Renal cortex interstitium (tissue), 11 donors: ENCODE data around the gene LMOD2. TPM values are rescaled to one million over a fixed set of nuclear protein-coding genes. Genes with fewer than 3 reads are reported as not detected.

Source experiments
- DNase-seq, 11 donors: peaks; one replicate each; pipeline ENCODE4 v3.0.0-alpha.2; 2013; ENCODE audit warnings: low read depth in 9 of 11, low spot score in 4 of 11; ENCODE audit errors: extremely low read depth in 1 of 11
- polyA plus RNA-seq, 3 donors: library from polyadenylated mRNA; unstranded; fragments of 120-200 nt; gene quantifications; one replicate each; pipeline ENCODE4 v1.2.1, GENCODE V29; 2013; ENCODE audit not compliant: insufficient read length in 3 of 3

The LMOD2 gene
- polyA plus RNA-seq, 3 donors: 0.06 TPM; not detected in 2

DNA sequence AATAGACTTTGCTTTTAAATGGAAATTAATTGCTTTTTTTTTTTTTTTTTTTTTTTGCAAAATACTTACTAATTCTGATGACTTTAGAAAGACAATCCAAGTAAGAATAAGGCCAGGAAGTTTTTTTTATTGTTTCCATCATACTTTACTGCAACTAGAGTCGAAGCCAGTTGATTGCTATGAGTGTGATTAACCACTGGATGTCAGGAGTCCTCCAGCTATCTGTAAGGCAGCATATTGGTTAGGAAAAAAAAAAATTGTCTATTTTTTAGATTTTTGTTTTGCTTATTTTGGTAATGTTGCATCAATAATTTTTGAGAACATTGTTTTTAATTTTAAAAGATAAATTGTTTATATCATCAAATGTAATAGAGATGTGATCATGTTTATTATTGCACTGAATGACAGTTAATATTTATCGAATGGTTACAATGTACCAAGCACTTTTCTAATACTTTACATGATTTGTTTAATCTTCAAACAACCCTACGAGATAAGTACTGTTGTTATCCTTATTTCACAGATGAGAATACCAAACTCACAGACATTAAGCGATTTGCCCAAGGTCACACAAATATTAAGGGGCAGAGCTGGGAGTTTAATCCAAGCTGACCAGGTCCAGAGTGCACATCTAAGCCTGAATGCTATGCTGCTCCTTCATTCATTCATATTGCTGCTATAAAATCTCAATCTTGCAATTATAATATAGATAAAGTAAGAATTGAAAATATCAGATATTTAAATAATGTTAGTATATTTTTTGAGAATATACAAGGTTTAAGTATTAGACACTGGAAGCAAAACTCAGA lies 19.9 kb upstream of the LMOD2 start:
- DNase-seq: peak in 1 of 11 donors; percentile 18

DNA sequence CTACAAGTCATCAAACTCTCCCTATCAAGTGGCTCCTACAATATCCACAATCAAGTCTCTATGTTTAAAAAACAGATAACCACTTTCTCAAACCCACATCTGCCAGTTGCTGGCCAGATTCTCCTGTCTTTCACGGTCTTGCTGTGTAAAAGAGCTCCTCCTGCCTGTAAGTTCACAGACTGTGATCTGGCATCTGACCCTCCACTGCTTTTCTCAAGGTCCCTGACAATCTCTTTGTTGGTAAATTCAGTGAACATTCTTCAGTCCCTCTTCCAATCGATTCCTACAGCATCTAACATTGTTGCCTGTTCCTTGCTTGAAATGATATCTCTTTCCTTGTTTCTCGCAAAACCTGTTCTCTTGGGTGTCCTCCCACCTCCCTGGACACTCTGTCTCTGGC lies 18.5 kb upstream of the LMOD2 start:
- DNase-seq: no peak

DNA sequence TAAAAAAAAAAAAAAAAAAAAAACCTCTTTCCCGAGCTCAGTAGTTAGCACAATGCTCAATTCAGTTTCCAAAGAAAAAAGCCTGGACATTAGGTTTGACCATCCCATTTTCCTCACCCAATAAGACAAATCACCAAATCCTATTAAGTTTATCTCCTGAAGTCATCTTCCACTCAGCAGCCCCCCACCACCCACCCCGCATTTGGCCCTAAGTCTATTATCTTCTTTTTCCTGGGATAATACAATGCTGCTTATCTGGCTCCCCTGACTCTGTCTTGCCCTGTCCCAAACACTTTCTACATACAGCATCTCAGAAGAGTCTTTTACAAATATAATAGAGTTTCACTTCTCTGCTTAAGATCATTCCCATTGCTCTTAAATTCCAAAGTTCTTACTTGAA lies 17.8 kb upstream of the LMOD2 start:
- no peak for DNase-seq

DNA sequence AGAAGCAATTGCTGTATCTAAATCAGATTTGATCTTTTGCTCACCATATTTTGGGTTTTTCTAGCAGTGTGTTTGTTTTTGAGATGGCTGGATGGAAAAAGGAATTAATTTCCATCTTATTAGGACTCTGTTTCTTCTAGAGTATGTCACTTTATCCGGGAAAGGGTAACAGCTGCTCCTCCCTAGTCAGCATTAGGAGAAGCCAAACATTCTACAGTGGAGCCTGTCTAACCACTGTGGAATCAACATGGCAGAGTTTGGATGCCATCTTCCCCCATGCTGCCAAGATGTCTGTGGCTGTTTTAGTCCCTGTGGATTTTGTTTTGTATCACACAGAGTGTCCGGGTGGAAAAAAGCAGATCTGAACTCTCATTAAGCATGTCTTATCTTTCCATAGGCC lies 16.0 kb upstream of the LMOD2 start:
- no peak for DNase-seq

DNA sequence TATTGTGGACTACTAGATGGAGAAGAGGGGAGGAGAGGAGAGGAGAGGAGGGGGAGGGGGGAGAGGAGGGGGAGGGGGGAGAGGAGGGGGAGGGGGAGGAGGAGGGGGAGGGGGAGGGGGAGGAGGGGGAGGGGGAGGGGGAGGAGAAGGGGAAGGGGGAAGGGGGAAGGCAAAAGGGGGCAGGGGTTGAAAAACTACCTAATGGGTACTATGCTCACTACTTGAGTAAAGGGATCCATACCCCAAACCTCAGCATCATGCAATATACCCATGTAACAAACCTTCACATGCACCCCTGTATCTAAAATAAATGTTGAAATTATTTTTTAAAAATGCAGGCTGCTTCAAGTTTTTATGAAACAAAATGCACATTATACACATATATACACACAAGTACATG lies 15.1 kb upstream of the LMOD2 start:
- DNase-seq: no peak

DNA sequence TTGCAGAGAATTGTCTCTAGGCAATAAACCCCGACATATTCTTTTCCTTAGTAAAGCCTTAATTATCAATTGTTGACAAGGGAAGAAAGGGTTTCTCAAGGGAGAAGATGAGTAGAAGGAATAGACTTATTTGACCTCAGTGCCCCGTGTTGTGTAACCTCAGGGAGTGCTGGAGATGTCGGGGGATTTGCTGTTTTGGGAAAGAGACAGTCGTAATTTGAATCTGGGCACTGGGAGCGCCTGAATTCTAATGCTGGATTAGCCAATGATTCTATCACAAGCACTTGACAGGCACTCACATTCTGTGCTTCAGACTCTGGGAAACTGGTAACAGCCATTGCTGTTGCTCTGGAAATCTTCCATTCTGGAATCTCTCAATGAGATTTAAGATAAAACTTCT lies 13.8 kb upstream of the LMOD2 start:
- DNase-seq: no peak

DNA sequence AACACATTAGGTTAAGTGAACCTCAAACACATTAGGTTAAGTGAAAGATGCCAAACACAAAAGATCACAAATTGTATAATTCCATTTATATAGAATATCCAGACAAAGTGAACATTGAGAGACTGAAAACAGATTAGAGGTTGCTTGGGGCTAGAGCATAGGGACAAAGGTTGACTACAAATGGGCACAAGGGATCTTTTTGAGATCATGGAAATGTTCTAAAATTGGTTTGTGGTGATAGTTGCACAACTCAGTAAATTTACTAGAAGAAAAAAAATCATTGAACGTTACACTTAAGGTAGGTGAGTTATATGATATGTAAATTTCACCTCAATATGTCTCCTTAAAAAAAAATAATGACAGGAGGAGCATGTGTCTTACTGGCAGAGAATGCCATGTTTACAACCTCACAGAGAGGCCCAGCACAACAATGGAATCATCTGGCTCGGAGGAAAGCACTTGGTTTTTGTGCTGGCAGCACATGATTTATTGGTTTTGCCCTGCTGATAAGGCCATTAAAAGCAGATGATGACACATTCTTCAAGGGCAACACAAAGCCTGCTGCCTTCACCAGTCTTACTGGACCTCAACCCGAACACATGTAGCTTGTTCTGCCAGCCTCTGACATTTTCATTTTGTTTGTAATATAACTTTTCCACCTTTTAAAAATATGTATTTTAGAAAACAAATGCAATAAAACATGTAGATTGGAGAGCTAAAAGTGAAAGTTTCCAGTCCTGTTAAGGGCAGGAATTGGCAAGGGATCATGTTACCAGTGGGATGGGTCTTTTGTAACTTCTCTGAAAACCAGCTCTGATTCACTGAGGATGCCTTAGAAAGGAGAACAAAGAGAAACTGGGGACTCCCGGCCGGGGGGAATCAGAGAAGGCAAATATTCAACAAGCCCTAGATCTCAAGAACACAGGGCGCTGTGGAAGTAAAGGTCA lies 11.9 kb upstream of the LMOD2 start:
- peak in 8 of 11 donors; percentile 9 to 52 (median 28) for DNase-seq

DNA sequence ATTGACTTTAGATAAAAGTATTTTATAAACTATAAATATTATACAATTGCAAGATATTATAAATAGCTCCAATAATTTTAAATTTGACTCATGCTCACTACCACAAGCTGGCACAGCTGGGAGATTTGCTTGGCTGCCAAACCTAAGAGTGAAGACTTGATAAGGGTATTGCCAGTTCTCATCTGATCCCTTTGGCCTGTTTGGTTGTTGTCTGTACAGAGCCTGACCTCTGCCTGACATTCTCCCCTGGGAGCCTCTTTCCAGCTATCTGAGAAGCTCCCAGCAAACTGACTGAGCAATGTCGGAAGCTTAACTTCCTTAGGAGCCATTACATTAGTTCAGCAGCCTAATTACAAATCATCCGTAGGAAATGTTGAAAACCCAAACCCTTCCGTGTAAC lies 10.2 kb upstream of the LMOD2 start:
- DNase-seq: no peak

DNA sequence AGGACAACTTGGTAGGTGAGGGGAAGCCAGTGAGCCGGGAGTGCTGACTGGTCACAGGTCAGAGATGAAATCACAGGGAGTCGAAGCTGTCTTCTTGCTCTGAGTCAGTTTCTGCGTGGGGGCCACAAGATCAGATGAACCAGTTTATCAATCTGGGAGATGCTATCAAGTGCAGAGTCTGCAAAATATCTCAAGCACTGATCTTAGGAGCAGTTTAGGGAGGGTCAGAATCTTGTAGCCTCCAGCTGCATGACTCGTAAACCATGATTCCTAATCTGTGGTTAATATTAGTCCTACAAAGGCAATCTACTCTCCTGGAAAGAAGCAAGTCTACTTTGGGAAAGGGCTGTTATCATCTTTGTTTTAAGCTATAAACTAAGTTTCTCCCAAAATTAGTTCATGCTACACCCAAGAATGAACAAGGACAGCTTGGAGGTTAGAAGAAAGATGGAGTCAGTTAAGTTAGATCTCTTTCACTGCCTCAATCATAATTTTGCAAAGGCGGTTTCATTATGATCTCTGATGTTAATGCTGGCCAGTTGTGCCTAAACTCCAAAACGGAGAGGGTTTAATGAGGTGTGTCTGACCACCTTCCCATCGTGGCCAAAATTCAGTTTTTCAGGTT lies 8.4 kb upstream of the LMOD2 start:
- no peak for DNase-seq

DNA sequence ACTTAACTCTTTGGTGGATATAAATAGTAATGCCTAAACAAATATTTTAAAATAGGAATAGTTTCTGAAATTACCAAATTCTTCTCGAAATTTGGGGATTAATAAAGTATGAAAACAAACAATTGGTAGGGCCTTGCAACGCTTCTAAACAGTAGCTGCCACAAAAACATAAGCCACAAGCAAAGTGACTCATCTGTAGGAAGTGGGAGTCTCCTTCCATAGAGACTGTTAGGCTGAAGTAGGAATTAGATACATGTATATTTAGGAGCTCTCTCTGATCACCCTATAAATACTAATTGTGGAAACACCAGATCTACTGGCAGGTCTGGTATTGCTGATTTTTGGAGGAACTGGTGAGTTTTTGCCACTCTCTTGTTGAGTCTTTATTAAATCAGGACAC lies 5.7 kb upstream of the LMOD2 start:
- DNase-seq: no peak

DNA sequence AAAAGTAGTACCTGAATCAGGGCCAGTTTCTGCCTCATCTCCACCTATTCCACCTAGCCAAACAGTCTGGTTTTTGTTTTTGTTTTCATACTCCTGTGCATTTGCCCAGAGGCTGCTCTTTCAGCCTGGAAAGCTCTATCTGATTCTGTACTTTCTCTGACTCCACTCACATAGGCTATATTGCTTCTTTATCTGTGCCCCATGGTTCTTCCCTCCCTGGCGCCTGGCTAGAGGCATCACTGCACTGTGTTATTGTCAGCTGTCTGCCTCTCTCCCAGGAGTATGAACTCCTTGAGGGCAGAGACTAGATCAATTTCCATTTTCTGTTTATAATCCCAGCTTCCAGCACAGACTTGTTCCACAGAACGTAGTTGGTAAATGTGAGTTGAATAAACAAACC lies 5.1 kb upstream of the LMOD2 start:
- DNase-seq: no peak

DNA sequence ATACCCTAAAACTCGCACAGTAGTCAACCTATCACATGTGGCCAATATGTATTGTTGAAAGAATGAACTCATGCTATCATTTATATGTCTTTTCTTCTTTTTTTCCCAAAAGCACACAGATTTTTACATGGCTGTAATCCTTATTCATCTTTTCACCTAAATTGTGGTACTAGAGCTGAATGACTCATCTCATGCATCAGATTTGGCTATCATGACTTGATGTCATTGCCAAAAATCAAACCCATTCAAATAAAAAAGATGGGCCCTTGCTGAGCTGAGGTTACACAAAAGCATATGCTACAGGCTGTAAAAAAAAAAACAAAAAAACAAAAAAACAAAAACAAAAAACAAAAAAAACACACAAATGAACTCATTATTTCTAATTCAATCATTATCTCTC lies 3.3 kb upstream of the LMOD2 start:
- no peak for DNase-seq

DNA sequence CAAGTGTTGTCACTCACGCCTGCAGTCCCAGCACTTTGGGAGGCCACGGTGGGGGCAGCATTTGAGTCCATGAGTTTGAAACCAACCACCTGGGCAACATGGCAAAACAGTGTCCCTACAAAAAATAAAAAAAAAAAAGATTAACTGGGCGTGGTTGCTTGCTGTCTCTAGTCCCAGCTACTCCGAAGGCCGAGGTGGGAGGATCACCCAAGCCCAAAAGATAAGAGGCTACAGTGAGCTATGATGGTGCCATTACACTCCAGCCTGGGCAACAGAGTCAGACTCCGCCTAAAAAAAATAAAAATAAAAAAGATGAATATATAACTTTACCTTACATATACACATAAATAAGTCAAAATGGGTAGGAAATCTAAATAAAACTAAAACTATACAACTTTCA lies 2.5 kb upstream of the LMOD2 start:
- no peak for DNase-seq

DNA sequence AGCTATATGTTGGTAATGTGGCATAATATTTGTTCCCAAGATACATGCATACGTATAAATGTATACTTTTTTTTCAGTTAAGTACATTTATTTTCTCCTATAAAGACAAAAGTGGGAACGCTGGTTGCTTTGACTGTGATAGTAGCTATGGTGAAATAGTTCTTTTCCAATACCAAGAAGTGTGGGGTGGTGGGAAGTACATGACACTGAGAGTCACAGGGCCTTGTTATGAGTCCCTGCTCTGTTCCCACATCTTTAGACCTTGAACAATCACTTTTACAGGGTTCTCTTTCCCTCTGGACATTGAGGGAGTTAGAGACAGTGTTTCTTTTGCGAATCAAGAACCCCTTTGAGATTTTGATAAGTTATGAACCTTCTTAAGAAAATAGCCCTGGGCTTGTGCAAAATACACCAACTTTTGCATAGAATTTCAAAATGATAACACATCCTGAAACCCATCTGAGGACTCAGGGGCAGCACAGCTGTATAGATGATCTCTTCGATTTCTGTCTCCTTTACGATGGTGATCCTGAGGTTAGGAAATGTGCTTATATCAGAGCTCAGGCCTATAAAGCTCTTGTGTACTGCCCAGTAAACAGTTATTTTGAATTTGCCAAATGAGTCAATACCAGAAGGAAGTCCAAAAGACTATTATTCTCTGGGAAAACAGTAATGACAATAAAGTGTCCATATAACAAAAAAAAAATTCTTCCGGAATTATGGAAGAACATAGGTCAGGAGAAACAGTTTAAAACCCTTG lies 1.1 kb downstream of the LMOD2 start:
- no peak for DNase-seq

DNA sequence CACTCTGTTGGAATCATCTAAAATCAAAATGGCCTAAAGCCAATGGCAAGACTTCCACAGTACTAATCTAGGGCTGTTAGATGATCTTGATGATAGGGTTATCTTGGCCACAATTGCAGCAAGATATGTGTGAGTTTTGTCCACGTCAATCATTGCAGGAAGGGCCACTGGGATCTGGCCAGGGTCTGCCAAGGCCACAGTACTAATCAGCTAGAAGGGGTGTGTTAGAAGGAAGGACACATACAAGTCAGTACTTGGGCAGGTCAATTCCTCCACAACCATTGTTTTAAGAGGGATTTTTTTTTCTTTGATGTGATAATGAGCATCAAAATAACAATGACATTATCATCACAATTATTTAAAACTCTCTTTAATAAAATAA lies 1.6 kb downstream of the LMOD2 start:
- DNase-seq: no peak

DNA sequence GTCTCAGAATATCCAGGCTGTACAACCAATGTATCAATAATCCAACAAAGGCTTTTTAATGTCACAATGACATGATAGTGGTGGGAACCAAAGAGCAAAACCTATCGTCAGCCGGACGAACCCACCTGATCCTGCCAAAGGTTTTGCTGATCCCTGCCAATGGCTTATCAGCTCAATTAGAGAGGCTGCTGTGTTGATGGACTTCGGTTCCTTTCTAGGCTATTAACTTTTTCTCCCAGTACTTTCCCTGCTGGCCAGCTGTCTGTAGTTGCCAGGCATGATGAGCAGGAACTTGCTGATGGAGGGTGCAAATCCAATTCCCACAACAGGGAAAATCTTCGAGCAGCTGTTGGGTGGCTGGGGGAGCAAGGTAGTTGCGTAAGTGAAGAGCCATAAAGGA lies 2.4 kb downstream of the LMOD2 start:
- DNase-seq: no peak

DNA sequence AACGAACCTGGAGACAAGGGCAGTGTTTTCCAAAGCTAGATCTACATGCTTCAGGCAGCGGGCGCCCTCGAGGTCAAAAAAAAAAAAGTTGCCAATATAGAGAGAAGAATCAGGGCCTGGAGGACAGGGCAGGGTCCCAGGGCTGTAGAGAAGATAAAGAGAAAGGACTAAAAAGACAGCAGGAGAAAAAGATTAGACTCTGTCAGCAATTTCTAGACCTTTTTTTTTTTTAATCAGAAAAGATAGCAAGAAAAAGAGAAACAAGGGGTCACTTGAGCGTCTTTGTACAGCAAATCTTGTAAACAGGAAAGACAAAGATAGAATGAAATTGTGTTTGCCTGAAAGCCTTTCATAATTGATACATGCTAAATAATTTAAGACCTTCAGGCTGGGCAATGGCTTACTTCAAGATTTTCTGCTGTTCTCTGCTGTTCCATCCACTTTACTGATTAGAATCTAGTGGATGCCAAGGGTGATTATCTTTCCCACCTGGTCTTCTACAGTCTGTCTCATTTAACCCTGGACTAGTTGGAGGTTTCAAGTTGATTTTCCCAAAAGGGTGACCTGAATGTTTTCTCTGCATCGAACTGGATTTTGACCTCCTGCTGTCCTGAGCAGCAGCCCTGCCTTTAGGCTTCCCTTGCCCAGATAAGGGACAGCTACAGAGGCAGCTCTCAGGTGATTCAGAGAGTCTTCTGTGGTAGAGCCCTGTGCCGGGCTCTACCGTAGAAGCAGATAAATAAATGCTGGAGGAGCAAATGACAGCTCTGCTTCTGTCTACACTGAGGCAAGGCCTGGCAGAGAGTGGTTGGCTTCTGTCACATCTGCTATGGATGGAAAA lies 5.1 kb downstream of the LMOD2 start:
- DNase-seq: no peak

DNA sequence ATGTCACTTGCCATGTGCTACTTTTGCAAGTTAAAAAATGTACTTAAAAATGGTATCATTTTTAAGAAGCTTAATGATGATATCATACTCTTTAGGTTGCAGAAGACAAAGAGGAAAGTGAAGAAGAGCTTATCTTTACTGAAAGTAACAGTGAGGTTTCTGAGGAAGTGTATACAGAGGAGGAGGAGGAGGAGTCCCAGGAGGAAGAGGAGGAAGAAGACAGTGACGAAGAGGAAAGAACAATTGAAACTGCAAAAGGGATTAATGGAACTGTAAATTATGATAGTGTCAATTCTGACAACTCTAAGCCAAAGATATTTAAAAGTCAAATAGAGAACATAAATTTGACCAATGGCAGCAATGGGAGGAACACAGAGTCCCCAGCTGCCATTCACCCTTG lies 6.1 kb downstream of the LMOD2 start:
- no peak for DNase-seq
